ENCODE measurements around the gene ZCCHC9.
"Not testable (repeated sequence)": the region's sequence is repeated elsewhere in the genome, so short reads cannot be mapped to it uniquely, and the experiment has no call there.

ZCCHC9 gene, protein sequence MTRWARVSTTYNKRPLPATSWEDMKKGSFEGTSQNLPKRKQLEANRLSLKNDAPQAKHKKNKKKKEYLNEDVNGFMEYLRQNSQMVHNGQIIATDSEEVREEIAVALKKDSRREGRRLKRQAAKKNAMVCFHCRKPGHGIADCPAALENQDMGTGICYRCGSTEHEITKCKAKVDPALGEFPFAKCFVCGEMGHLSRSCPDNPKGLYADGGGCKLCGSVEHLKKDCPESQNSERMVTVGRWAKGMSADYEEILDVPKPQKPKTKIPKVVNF

DNA sequence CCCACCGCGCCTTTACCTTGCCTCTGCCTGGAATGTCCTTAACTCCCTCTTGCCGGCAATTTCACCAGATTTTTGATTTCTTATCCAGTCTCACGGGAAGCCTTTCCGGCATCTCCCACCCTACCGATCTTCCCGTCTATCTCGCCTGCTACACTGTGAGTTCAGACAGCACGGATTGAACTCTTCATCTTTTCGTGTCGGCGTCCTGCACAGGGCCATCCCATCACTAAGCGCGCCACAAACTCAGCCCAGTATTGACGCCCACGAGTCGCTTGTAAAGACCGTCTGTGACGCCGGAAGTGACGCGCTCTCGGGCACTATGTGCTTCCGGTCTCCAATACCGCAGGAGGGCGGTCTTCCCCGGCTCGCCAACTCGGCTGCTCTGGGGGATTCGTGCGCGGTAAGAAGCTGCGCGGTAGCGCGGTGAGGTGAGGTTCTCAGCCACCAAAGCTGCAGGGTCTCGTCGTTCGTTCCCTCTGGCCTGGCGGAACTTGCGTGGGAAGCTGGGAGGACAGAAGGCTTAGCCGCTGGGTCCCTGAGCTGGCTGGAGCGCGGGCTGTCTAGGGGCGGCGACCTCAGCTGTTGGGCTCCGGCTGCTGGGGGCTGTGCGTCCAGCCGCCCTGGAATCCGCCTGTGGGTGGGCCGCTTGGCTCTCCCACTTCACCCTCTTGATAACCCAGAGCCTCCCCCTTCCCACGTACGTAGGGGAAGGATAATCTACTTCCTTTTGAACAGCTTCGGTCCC lies at the start of gene ZCCHC9:
Gene ZCCHC9, plus strand, starts transcription at position 317 of the 745 bp plus-strand sequence. CDS start 3,171 bp downstream, outside the sequence.
- DNase-seq, result peak; percentile 65

DNA sequence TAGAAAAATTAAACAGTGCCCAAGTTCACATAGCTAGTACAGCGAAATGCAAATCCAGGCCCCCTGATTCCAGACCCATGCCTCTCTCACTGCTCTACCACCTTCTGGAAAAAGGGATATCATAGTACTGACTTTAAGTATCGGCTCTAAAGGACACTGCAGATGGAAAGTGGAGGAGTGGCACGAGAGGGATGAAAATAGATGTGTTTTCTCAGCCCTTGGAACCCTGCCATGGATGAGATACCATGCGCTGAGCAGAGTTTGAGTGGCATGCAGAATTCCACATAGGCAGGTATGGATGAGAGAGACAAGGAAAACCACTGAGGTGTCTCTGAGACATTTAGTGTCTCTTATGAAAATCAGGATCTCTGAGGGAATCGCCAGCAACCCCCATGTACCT lies 49.5 kb upstream of the ZCCHC9 start:
- DNase-seq, result no peak

DNA sequence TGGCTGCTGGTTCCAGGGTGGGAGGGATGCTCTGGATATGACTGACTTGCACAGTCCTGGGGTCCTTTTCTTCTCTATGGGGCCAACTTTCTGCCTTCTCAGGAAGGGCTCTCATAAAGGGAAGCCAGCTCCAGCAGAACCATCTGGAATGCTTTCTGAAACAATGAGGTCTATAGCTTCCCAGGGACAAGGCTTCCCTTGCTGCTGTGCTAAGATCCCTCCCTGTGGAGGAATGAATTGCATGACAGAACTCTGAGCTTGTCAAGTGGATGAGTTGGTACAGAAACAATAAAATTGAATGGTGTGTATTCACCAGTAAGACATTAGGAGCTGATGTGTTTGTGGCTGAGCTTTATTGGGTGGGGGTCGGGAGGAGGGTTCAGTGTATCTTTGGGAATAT lies 48.5 kb upstream of the ZCCHC9 start:
- no peak for DNase-seq

DNA sequence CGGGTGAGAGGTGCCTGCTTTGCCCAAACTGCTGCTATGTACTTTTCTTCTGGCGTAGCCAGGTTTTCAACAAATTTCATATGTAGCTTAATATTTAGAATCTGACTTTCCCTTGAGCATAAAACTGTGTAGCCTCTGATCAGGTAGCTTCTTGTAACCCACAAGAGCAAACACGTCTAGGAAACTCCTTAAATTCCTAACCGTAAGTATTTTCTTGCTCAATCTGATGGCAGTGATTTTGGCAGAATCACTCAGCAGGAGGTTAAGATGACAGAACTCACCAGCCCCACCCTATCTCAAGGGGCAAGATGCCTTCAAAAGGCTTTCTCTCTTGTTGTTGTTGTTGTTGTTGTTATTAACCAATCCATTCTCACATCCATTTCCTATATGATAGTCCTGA lies 47.5 kb upstream of the ZCCHC9 start:
- no peak for DNase-seq

DNA sequence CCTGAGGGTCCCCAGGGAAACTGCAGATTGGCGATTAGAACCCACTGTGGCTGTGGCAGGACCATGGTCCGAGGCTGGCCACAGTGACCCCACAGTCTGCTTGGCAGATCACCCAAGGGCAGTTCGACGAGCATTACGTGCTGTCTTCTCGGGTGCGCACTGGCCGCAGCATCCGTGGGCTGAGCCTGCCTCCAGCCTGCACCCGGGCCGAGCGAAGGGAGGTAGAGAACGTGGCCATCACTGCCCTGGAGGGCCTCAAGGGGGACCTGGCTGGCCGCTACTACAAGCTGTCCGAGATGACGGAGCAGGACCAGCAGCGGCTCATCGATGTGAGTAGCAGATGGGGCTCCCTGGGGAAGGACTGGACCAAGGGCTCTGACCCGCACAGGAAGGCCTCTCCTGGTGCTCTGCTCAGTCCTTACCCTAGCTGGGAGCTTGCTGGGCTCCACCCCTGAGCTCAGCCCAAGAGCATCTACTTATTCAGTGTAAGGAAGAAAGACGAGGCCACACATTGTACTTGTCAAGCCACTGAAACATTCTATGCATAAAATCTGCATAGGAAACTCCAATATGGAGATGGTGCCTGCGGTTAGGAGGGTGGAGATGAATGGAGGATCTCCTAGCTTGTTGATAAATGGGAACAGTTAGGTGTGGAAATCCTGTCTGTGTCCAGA lies 46.4 kb upstream of the ZCCHC9 start:
- DNase-seq, result no peak

DNA sequence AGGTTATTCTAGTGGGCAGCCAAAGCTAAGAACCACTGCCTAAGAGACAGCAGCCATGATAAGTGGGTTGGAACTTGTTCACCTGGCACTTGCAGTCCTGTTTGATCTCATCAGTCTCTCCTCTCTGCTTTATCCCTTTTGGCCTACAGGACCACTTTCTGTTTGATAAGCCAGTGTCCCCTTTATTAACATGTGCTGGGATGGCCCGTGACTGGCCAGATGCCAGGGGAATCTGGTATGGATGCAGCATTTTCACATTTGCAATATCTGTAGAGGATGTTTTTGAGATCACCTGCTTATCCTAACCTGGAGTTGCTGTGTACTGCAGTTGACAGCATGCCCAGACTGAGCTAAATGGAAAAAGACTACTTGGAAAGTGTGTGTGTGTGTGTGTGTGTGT lies 44.6 kb upstream of the ZCCHC9 start:
- DNase-seq, result no peak

- not testable (repeated sequence) for DNase-seq
Observed at GRCh38 chr5:81262796-81263195, 38.6 kb upstream of the ZCCHC9 start.

DNA sequence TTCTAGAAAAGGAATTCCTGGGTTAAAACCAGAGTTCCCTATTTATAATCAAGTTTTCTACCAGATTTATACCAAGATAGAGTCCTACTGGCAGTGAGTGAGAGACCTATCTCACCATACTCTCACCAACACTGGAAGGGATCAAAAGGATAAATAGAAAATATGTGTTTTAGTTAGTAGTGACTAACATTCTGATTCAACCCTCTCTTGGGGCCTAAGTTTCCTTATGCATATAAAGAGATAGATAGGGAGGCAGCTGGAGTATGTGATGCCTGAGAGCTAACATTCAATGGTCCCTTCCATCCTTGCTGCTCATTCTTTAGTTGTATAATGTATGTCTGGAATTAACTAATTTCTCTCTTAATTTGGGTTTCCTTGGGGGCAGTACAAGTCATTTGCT lies 36.3 kb upstream of the ZCCHC9 start:
- no peak for DNase-seq

- no peak for DNase-seq
Observed at GRCh38 chr5:81268521-81269196, 32.7 kb upstream of the ZCCHC9 start.

GRCh38 chr5:81269751-81270393 lies 31.5 kb upstream of the ZCCHC9 start:
- DNase-seq, result no peak

DNA sequence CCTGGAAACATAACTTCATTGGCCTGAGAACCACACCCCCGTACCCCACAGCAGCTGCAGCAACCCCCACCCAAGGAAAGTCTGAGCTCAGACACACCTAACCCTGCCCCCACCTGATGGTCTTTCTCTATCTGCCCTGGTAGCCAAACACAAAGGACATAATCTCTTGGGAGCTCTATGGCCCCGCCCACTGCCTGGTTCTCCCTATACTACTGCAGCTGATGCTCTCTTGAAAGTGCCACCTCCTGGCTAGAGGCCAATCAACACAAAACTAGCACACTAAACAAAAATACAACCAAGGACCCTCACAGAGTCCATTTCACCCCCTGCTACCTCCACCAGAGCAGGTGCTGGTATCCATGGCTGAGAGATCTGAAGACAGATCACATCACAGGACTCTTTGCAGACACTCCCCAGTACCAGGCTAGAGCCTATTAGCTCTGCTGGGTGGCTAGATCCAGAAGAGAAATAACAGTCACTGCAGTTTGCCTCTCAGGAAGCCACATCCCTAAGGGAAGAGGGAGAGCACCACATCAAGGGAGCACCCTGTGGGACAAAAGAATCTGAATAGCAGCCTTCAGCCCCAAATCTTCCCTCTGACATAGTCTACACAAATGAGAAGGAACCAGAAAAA lies 30.9 kb upstream of the ZCCHC9 start:
- not testable (repeated sequence) for DNase-seq

GRCh38 chr5:81283976-81284375 lies 17.4 kb upstream of the ZCCHC9 start:
- DNase-seq, result no peak

DNA sequence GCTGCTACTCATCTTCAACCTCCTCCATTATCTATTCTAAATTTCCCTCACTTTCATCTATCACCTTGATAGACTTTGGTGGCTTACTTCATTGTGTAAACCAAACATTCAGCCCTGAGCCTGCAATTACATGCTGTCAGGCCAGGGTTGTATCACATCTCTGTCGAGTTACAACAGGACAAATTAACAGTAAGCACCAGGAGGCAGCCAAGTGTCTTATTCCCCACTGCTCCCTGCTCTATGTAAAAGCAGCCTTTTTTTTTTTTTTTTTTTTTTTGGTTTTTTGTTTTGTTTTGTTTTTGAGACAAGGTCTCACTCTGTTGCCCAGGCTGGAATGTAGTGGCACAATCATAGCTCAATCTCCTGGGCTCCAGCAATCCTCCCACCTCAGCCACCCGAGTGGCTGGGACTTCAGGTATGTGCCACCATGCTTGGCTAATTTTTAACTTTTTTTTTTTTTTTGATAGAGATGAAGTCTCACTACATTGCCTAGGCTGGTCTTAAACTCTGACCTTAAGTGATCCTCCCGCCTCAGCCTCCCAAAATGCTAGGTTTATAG lies 15.2 kb upstream of the ZCCHC9 start:
- no peak for DNase-seq

GRCh38 chr5:81288021-81288433 lies 13.4 kb upstream of the ZCCHC9 start:
- DNase-seq, result no peak

DNA sequence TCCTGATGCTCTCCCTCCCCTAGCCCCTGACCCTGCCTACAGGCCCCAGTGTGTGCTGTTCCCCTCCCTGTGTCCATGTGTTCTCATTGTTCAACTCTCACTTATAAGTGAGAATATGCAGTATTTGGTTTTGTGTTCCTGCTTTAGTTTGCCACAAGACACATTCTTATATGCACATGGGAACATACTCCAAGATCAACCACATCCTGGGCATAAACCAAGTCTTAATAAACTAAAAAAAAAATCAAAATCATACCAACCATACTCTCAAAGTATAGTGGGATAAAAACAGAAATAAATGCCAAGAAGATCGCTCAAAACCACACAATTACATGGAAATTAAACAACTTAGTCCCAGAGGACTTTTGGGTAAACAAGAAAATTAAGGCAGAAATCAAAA lies 11.2 kb upstream of the ZCCHC9 start:
- no peak for DNase-seq

DNA sequence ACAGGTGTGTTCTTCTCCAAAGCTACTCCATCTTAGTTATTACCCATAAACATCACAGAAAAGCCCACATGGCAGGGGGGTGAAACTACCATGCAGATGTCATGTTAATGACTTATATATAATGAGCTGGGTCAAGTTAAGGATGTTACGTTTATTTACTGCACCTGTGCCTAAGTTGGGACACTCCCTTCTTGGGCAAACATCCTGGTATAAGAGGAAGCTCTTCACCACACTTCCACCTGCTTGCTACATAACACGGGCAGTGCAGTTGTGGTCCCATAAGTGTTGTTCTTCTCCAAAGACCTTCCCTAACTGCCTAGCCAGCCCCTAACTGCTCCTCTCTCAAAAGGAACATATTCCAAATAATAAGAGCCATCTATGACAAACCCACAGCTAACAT lies 9.3 kb upstream of the ZCCHC9 start:
- no peak for DNase-seq

GRCh38 chr5:81294021-81294420 lies 7.4 kb upstream of the ZCCHC9 start:
- not testable (repeated sequence) for DNase-seq

GRCh38 chr5:81297531-81297930 lies 3.9 kb upstream of the ZCCHC9 start:
- DNase-seq, result no peak

GRCh38 chr5:81300921-81301270 lies 491 bp upstream of the ZCCHC9 start:
- DNase-seq, result no peak

GRCh38 chr5:81302596-81302995 lies 1.2 kb downstream of the ZCCHC9 start:
- no peak for DNase-seq

DNA sequence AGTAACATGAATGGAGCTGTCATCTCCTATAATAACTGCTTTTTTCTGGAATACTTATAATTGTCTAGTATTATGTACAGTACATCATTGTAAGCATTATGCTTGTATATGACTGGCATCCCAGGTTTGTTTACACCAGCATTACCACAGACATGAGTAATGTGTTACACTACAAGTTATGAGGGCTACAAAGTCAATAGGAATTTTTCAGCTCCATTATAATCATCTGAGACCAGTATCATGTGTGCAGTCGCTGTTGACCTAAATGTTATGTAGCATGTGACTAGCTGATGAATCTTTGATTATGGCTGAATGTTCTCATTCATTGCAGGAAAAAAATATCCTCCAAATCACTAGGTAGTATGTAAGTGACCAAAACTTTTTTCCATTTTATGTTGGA lies 2.2 kb downstream of the ZCCHC9 start:
- DNase-seq, result no peak

GRCh38 chr5:81305785-81306184 lies 4.4 kb downstream of the ZCCHC9 start:
- no peak for DNase-seq

Data from NCI-H510A treated with DMSO at 0.1 percent for 48 hours (cell line).